ENCODE results near the gene SDR42E2.

- no peak for TF ChIP-seq ATF3 (IDR thresholded peaks at IDR 0.05)
- no peak for TF ChIP-seq CTCF (IDR thresholded peaks at IDR 0.05; ENCODE audit: low read depth, low read length, missing input control)
- no peak for TF ChIP-seq TAF1 (conservative IDR thresholded peaks at IDR 0.05)
- TF ChIP-seq FOXA2 (IDR thresholded peaks at IDR 0.05) = no peak
- TF ChIP-seq MAX (IDR thresholded peaks at IDR 0.05) = no peak
- no peak for TF ChIP-seq JUND (IDR thresholded peaks at IDR 0.05)
- no peak for TF ChIP-seq GABPA (IDR thresholded peaks at IDR 0.05 in 1 of 2, conservative IDR thresholded peaks at IDR 0.05 in 1 of 2)
- TF ChIP-seq REST (IDR thresholded peaks at IDR 0.05) = no peak
- TF ChIP-seq ZBTB33 (IDR thresholded peaks at IDR 0.05) = no peak
- TF ChIP-seq RXRA (IDR thresholded peaks at IDR 0.05) = no peak
- TF ChIP-seq HNF4G (IDR thresholded peaks at IDR 0.05) = no peak
- no peak for TF ChIP-seq FOXA1 (IDR thresholded peaks at IDR 0.05)
- TF ChIP-seq SP1 (IDR thresholded peaks at IDR 0.05) = no peak
- TF ChIP-seq RAD21 (IDR thresholded peaks at IDR 0.05) = no peak
Observed at GRCh38 chr16:22116095-22116700, 46.1 kb upstream of the SDR42E2 start.
